ENCODE data around the gene FABP3.
"Not testable (repeated sequence)": the region's sequence is repeated elsewhere in the genome, so short reads cannot be mapped to it uniquely, and the experiment has no call there.

Gene FABP3

DNA sequence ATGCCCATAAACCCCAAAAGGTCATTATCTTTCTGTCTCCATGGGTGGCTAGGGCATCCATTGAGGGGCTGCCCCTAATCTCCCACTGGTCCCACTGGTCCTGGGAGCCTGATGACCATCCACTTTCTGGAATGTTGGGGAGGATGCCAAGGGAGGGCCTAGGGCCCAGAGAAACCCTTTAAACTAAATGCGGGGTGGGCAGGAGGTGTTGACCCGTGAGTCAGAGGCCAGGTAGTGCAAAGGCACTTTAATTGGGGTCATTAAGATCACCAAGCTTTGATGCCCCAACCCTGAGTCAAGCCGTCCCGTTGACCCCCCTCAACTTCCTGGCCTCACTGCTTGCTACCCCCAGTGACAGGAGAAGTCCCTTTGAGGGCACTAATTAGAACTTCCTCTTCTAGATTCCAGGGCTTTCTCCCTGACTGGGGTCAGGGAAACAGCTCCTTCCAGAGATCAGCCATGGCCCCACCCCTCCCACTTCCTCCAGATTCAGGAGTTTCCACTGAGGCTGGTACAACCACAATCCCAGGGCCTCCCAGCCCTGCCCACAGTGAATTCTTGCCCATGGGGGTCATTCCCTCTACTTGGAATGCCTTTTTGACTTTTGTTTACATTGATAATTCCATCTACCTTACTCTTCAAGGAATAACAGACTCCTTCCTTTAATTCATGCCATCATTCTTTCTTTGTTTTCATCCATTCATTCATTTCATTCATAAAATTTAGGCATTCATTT lies 24.7 kb upstream of the FABP3 start:
- DNase-seq, result no peak

DNA sequence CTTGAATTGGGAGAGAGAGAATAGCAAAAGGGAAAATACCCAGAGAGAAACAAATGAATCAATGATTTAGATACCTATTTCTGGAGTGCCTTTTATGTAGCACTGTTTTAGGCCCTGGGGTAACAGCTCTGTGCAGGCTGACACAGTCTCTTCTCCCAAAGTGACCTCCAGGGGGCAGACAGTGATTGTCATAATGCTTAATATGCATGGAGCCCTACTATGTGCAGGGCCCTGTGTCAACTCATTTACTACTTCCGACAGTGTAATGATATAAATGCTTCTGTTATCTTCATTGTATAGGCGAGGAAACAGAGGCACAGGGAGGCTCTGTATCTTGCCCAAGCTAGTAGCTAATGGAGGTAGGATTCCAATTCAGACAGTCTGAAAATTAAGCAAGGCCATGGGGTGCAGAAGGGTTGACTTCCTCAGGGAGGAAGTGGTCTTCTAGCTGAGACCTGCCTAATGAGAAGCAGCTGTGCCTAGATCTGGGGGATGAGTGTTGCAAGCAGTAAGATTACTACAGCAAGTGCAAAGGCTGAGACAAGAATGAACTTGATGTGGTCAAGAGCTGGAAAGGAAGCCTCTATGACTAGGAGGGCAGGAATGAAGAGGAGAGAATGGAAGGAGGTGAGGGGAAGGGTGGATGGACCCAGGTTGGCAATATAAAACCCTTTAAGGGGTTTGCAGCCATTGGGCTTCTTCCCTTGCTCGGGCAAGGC lies 23.9 kb upstream of the FABP3 start:
- DNase-seq, result no peak

DNA sequence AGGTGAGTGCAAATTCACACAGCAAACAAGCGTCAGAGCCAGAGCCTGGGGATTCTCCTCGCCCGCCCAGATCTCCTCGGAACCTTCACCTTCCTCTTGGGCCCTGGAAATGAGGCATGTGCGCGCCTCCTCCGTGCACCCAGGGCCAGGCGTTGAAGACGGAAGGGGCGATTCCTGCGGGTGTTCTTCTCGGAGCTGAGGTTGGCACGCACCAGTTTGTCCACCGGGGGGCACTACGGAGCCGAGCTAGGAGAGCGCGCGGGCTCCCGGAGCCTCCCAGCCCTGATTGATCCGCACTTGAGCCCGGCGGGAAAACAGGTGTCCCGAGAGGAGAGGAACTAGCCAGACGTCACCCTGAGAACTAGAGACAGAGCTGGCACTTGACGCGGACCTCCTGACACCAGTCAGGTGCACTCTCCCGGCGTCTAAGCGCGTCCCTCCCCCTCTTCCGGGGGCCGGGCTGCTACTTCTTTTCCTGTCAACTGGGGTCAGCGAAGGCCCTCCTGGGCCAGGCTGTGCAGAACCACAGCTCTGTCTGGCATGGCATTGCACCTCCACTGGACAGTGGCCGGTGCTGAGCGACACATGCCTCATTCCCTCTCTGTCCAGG lies 21.8 kb upstream of the FABP3 start:
- DNase-seq, result peak; percentile 51

DNA sequence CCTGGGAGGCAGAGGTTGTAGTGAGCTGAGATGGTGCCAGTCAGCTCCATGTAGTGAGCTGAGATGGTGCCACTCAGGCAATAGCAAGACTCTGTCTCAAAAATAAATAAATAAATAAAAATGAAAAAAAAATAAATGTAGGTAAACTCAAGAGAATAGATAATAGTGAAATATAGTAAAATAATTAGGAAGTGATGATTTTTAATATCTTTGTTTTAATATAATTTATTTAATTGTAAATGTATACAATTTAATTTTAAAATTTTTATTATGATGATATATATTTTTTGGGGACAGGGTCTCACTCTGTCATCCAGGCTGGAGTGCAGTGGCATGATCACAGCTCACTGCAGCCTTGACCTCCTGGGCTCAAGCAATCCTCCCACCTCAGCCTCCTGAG lies 20.6 kb upstream of the FABP3 start:
- no peak for DNase-seq

DNA sequence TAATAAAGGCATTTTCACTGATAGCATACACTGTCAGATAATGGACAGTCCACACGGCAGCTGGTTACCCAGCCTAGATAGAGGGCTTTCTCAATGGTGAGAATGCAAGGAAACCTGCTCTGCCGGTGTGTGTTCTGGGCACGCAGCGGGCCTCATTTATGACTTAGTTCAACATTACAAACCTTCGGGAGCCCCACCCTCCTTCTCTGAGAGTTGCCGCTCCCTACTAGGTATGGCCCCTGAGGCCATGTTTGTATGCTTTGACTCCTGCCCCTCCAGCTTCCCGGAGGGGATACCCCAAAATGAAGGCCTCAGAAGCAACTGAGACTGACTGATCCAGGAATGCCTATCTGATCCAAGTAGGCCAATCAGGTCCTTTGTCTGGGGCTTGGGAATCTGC lies 17.2 kb upstream of the FABP3 start:
- DNase-seq, result no peak

DNA sequence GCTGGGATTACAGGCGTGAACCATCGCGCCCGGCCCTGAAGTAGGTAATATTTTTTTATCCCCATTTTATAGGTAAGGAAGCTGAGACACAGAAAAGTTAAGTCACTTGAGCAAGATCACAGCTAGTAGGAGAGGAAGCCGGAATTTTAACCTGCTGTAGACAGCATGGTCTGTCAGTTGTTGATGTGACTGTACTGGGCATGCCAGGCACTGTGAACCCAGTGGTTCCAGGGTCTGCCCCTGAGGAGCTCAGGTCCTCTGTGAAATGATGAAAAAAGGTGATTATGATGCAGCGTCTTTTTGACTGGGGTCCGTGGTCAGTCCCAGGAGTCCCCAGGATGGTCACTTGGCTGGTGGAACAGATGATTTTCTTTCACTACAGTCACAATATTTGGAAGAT lies 16.7 kb upstream of the FABP3 start:
- no peak for DNase-seq

DNA sequence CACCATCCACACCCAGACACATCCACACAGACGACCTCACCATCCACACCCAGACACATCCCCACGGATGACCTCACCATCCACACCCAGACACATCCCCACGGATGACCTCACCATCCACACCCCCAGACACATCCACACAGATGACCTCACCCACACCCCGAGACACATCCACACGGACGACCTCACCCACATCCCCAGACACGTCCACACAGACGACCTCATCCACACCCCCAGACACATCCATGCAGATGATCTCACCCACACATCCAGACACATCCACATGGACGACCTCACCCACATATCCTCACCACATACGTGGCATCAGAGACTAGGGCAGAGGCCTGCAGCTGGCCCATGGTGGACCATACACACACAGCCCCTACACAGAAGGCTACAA lies 14.7 kb upstream of the FABP3 start:
- no peak for DNase-seq

DNA sequence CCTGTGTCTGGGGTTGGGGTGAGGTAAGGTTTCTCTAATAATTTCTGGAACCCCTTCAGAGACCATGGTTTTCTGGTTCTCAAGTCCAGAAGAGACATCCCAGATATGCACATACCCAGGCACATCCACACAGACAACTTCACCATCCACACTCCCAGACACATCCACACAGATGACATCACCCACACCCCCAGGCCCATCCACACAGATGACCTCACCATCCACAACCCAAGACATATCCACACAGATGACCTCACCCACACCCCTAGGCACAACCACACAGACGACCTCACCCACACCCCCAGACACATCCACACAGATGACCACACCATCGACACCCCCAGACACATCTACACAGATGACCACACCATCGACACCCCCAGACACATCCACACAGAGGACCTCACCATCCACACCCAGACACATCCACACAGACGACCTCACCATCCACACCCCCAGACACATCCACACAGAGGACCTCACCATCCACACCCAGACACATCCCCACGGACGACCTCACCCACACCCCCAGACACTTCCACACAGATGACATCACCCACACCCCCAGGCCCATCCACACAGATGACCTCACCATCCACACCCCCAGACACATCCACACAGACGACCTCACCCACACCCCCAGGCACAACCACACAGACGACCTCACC lies 13.8 kb upstream of the FABP3 start:
- DNase-seq, result not testable (repeated sequence)

DNA sequence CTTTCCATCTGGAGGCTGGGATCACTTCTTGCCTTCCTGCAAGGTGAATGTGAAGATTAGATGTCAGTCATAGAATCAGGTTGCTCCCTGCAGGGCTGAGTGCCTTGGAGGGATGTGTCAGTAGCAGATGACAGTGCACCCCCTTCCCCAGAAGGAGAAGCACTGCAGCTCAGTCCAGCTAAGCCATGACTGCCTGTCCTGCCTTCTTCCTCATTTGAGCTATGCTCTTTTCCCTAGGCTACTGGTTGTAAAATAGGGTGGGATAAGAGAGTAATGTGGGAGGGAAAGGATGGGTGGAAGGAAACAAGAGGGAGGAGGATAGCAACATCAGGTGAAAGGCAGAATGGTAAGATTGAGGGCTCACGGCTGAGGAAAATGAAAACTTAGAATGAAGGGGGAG lies 11.1 kb upstream of the FABP3 start:
- no peak for DNase-seq

DNA sequence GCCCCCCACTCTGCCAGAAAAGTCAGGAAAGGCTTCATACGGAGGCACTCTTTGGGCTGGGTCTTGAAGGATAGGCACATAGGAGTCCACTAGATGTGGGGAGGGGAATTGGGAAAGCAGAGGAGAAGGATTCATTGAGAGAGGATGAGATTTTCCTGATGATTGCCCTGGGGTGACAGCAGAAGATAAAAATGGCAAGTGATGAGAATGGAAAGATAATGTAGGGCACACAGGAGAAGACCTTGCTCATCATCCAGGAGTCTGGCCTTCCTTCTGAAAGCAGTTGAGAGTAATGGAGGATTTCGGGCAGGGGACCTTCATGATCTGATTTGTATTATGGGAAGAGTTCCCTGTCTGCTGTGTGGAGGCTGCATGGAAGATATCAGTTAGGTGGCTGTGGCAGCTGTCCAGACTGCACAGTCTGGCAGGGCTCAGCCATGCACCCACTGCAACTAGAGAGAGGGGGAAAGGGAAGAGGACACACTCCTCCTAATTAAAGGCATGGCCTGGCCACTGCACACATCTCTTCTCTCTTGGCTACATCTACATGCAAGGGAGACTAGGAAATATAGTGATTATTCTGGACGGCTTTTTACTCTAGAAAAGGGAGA lies 9.6 kb upstream of the FABP3 start:
- DNase-seq, result peak; percentile 50

DNA sequence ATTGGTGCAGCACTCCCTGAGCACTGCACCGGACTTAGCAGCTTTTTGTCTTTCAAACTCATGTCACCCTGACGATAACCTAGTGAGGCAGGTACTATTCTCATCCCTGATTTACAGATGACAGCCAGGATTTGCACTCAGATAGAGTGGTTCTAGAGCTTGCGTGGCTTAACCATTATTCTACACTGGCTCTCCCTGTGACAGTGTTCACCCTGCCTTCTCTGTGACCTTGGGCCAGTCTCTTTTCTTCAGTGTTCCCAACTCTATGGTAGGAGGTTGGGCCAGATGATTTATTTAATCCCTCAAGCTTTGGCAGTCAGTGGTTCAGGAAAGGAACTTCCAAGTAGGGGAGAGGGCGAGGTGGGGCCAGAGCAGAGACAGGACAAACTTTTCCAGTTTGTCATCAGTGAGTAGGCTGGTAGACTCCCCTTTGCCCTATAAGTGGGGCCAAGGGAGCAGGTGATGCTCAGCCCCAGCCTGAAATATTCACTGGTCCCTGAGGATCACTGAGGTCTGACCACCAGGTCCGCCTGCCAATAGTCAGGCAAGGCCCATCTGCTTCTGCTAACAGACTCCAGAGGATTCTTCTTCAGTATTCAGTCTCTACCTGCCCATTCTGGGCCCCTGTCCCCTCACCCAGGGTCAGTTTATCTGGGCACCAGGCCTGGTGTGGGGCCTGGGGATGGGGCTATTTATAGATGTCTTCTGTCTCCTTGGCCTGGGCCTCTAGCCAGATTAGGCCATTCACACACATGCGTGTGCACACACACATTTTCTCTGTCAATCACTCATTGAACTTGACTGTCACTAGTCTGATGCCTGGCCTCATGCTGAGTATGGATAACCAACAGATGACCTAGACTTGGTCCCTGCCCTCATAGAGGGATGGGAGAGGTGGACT lies 8.8 kb upstream of the FABP3 start:
- DNase-seq, result no peak

DNA sequence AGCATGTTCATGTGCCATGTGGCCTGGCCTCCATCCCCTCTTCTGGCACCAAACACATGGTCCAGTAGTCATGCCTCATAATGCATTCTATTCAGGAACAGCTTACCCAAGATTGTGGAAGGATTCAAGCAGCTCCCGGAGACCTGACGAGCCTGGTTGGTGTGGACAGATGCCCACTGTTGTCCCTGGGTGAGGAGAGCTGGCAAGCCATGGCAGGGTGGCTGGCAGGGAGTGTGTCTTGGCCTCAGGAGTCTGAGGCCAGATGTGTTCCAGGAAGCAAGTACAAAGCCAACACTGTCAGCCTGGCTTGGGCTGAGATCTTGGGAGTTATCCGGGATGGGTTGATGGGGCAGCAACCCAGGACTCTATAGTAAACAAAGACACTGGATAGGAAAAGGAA lies 7.3 kb upstream of the FABP3 start:
- no peak for DNase-seq

DNA sequence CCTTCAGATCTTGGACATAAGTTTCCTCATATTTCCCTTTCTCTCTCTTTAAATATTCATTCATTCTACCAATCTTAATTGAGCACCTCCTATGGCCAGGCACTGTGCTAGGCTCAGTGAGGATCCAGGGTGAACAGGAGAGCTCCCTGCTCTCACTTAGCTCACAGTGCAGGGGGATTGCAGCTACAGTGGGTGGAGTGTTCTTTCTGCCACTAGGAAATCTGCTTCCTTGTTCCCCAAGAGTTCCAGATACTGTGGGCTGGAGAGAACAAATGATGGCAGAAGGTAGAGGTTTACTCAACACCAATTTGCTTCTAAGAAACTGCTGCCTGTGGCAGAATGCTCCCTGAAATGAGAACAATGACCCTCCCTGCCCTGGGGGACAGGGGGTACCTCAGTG lies 5.1 kb upstream of the FABP3 start:
- DNase-seq, result no peak

DNA sequence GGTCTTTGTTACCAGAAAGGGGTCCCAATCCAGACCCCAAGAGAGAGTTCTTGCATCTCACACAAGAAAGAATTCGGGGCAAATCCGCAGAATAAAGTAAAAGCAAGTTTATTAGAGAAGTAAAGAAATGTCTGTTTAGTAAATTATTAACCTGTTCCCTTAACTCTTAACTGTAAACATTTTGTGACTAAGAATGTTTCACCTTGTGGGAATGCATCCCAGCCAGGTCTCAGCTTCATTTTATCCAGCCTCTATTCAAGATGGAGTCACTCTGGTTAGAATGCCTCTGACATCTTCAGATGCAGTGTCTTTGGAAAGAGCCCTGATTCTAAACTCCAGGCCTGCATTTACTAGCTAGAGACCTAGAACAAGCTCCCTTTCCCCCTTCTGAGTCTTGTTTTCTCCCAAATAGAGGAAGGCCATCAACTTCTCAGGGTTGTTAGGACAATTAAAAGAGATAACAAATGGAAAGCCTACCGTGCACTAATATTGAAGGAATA lies 4.5 kb upstream of the FABP3 start:
- DNase-seq, result no peak

DNA sequence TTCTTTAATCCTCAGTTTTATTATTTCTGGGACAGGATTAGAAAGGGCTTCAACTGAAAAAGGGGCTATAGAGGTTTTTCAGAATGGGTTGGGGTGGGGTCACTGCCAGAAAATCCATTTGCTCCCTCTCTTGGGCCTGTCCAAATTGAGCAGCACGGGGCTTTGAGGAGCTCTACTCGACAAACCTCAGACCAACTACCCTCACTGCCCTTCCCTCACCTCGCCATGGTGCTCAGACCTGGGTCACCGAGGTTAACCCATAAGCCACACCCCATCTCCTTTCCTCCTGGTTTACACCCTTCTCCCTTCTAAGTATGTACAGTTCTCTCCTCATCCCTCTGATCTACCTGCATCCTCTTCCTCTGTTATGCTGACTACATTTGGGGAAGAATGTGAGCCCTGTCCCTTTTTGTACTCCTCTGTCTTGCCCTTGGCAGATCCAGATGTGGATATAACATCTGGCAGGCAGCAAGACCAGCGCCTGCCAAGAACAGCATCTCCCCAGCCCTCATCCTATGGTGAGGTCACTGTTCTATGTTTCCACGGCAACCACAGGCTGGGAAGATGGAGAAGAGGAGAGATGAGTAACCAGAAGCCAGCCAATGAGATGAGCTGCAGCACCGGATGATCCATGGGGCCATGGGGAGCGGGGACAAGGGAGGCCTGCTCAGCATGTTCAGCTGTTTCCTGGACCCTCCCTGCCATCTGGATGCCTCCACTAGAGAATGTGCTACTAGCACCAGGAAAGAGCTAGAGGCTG lies 3.7 kb upstream of the FABP3 start:
- DNase-seq, result peak; percentile 94

DNA sequence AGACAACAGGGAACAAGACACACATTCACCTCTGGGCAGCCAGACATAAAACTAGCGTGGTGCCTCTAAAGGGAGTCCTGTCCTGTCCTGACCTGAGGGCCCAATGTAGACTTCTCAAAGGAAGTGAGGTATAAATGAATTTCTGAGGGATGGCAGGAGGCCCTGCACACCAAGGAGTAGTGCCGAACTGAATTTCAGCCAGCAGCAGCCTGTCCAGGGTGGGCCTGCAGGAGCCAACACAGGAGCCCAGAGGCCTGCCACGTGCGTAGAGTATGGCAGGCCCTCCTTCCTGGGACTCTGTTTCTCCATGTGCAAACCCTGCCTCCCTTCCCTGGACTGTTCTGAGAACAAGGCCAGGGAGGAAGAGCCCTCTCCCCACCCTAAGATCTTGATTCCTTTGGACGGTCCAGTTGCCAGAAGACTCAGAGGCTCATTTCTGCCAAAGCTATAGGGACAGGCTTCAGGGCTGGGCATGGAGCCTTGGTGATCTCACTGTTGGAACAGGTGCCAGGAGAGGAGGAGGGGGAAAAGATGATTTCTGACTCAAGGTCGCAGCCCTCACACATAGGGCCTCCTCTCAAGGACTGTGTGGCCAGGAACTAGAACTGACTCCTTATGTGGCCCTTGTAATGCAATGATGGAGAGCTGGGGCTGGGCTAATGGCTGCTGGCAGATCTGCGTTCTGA lies 1.8 kb upstream of the FABP3 start:
- no peak for DNase-seq

DNA sequence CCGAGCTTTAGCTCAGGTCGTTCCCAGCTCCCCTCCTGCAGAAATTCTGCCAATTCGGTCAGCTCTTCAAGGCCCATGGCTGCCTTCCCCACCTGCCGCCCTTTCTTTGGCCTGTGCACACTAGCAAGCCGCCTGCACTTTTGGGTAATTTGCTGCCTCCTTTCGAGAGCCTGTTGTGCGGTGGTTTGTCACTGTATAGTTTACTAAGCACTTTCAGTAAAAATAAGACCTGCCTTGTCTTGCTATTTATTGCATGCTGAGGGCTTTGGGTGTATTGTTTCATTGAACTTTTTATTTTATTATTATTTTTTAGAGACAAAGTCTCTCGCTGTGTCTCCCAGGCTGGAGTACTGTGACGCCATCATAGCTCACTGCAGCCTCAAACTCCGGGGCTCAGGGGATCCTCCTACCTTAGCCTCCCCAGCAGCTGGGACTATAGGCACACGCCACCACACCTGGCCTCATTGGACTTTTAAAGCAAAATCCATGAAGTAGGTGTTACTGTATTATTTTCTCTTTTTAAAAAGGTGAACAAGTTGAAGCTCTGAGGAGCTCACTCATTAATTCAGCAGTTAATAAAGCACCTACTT lies 1.1 kb upstream of the FABP3 start:
- no peak for DNase-seq

DNA sequence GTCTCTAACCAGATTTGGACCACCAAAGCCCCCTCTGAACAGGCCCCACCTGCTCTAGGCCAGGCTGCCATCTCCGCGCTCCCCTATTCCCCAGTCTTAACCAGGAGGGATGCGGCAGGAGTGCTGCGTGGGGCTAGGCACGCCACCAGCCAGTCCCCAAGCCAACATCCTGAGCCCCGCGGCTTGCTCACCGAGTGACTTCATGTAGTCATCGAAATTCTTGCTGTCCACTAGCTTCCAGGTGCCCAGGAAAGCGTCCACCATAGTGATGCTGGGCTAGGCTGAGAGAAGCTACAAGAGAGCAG lies 173 bp downstream of the FABP3 start:
- DNase-seq, result no peak

DNA sequence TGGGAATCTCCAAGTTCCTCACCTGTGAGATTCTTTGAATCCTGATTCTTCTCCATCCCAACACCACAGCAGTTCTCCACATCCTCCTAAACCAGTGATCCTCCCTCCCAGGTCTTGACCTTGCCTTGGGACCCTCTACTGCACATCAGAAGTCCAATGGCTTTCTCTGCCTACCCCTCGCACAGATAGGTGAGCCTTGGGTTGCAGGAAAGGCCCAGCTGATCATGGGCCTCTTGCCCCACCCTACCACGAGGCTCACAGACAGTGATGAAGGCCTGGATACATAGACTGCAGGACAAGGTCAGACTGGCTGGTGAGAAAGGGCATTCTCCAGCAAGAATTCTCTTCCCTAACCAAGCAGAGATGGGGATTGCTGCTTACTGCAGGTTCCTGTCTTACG lies 825 bp downstream of the FABP3 start:
- no peak for DNase-seq

Data from NCI-H1694 treated with DMSO at 0.1 percent for 48 hours (cell line).